ENCODE measurements around the gene CRISP2.

GRCh38 chr6:49653942-49654341 is 59.4 kb downstream of the CRISP2 start:
- TF ChIP-seq, protein P1, sequence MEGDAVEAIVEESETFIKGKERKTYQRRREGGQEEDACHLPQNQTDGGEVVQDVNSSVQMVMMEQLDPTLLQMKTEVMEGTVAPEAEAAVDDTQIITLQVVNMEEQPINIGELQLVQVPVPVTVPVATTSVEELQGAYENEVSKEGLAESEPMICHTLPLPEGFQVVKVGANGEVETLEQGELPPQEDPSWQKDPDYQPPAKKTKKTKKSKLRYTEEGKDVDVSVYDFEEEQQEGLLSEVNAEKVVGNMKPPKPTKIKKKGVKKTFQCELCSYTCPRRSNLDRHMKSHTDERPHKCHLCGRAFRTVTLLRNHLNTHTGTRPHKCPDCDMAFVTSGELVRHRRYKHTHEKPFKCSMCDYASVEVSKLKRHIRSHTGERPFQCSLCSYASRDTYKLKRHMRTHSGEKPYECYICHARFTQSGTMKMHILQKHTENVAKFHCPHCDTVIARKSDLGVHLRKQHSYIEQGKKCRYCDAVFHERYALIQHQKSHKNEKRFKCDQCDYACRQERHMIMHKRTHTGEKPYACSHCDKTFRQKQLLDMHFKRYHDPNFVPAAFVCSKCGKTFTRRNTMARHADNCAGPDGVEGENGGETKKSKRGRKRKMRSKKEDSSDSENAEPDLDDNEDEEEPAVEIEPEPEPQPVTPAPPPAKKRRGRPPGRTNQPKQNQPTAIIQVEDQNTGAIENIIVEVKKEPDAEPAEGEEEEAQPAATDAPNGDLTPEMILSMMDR (IDR thresholded peaks at IDR 0.05): no peak
- TF ChIP-seq POLR2A (IDR thresholded peaks at IDR 0.05): no peak

Measured in lower leg skin (tissue), 3 donors.